HG02970 (cell line): Measurements from ENCODE around the gene ARNT2.
"Not testable (repeated sequence)": the region's sequence is repeated elsewhere in the genome, so short reads cannot be mapped to it uniquely, and the experiment has no call there.

Source experiments
- ATAC-seq: cut with Tn5 transposase; IDR thresholded peaks from one replicate; pipeline ENCODE4 v1.9.1; 2021; ENCODE audit warnings: mild to moderate bottlenecking, moderate library complexity, moderate number of reproducible peaks; ENCODE audit not compliant: unreplicated experiment, low FRiP score

The ARNT2 gene

GRCh38 chr15:80638553-80639167 lies 234.5 kb downstream of the ARNT2 start:
- no peak for ATAC-seq

GRCh38 chr15:80639168-80639555 lies 235.0 kb downstream of the ARNT2 start:
- ATAC-seq, result no peak

DNA sequence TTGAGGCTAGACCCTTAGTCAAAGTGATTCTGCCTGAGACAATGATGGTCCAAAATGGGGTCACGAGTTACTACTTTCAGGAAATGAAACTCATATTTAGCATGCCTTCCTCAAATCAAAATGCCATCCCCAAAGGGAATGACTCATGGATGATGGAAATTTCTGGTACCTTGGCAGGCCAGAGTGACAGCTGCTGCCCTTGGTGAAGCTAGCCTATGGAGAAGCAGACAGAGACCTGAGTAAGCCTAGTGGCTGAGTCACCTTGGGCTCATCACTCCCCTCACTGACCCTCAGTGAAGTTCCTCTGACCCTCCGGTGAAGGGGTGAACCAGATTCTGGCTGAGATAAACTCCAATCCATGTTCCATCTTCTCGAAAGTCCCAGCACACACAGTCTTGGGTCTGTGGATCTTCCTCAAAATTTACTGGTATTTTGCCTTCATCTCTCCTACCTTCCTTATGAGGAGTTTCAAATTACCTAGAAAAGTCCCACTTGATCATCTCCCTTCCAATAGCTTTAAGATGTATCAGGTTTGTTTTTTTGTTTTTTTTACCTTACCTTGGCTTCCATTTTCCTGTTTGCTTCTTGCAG lies 236.4 kb downstream of the ARNT2 start:
- no peak for ATAC-seq

GRCh38 chr15:80641384-80641783 lies 237.2 kb downstream of the ARNT2 start:
- ATAC-seq, result no peak

- ATAC-seq, result no peak
Observed at GRCh38 chr15:80643431-80643951, 239.3 kb downstream of the ARNT2 start.

GRCh38 chr15:80645494-80646065 lies 241.4 kb downstream of the ARNT2 start:
- no peak for ATAC-seq

- ATAC-seq, result not testable (repeated sequence)
Observed at GRCh38 chr15:80647424-80647823, 243.2 kb downstream of the ARNT2 start.
